ENCODE measurements around the gene LRP1.
"Not testable (repeated sequence)": the region's sequence is repeated elsewhere in the genome, so short reads cannot be mapped to it uniquely, and the experiment has no call there.

LRP1 gene

GRCh38 chr12:57112492-57113294, 15.6 kb upstream of the LRP1 start:
- DNase-seq: no peak

GRCh38 chr12:57116580-57117281, 11.6 kb upstream of the LRP1 start:
- no peak for DNase-seq

- peak; percentile 74 to 82 for DNase-seq
Measured at GRCh38 chr12:57118711-57119271, 9.5 kb upstream of the LRP1 start.

- no peak for DNase-seq
Measured at GRCh38 chr12:57119294-57120085, 8.8 kb upstream of the LRP1 start.

- DNase-seq: not testable (repeated sequence)
Measured at GRCh38 chr12:57120718-57121117, 7.6 kb upstream of the LRP1 start.

- DNase-seq: no peak
Measured at GRCh38 chr12:57123813-57124212, 4.5 kb upstream of the LRP1 start.

GRCh38 chr12:57124261-57124877, 3.9 kb upstream of the LRP1 start:
- DNase-seq: peak; percentile 87

GRCh38 chr12:57126061-57126460, 2.2 kb upstream of the LRP1 start:
- DNase-seq: no peak

- DNase-seq: no peak
Measured at GRCh38 chr12:57126561-57126960, 1.7 kb upstream of the LRP1 start.

- peak; percentile 58 to 75 for DNase-seq
Measured at GRCh38 chr12:57127101-57127725, 1.1 kb upstream of the LRP1 start.

- no peak for DNase-seq
Measured at GRCh38 chr12:57128519-57129247, 400 bp downstream of the LRP1 start.

GRCh38 chr12:57129321-57129842, 1.1 kb downstream of the LRP1 start:
- no peak for DNase-seq

GRCh38 chr12:57129889-57130288, 1.6 kb downstream of the LRP1 start:
- DNase-seq: peak; percentile 90 to 91

- no peak for DNase-seq
Measured at GRCh38 chr12:57130941-57131340, 2.7 kb downstream of the LRP1 start.

- DNase-seq: no peak
Measured at GRCh38 chr12:57131896-57132744, 3.8 kb downstream of the LRP1 start.

GRCh38 chr12:57133013-57133569, 4.8 kb downstream of the LRP1 start:
- no peak for DNase-seq

GRCh38 chr12:57133916-57134315, 5.6 kb downstream of the LRP1 start:
- DNase-seq: no peak

- no peak for DNase-seq
Measured at GRCh38 chr12:57134949-57135348, 6.7 kb downstream of the LRP1 start.

- DNase-seq: no peak
Measured at GRCh38 chr12:57135527-57136326, 7.4 kb downstream of the LRP1 start.
